Measurements from ENCODE around the gene CNTNAP2.

CNTNAP2 gene

GRCh38 chr7:148334959-148335577 is 2218.5 kb downstream of the CNTNAP2 start:
- Histone ChIP-seq H3K4me3 (ENCODE audit: low read length) (no peak overlapping the region), H3K4me1 (ENCODE audit: control insufficient read depth, insufficient read depth, low read length) (peaks cover 5% of the 10 kb centered on the region), H3K9me3 (ENCODE audit: control insufficient read depth, low read length) (no peaks in the 10 kb centered on the region), H3K27me3 (replicated peaks; ENCODE audit: control insufficient read depth, insufficient read depth, low read length) (peaks cover 39% of the 10 kb centered on the region), H3K9ac (ENCODE audit: low read length) (no peak overlapping the region), H3K36me3 (ENCODE audit: control insufficient read depth, insufficient read depth, low read length, severe bottlenecking) (no peaks in the 10 kb centered on the region)
- peak; percentile 2 for DNase-seq (ENCODE audit: low read depth)

DNA sequence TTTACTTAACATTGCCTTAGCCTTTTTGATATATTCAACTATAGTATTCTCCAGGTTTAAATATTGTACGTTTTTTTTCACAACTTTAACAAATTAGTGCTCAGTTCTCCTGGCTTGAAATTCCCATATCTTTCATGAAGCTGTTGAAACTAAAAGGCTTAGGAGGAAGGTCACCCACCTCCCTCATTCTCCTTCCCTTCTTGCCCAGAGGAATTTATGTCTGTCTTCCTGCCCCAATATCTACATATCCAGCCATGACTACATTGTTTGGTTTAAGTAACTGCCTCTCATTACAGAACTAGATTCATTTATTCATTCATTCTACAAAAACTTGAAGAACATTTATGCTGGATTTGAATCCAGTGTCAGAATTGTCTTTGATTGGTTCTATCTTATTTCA is 2219.2 kb downstream of the CNTNAP2 start:
- Histone ChIP-seq H3K36me3 (ENCODE audit: control insufficient read depth, insufficient read depth, low read length, severe bottlenecking) (no peaks in the 10 kb centered on the region), H3K4me1 (ENCODE audit: control insufficient read depth, insufficient read depth, low read length) (peaks cover 5% of the 10 kb centered on the region), H3K27me3 (replicated peaks; ENCODE audit: control insufficient read depth, insufficient read depth, low read length) (peaks cover 46% of the 10 kb centered on the region), H3K9me3 (ENCODE audit: control insufficient read depth, low read length) (no peaks in the 10 kb centered on the region), H3K4me3 (ENCODE audit: low read length) (no peak overlapping the region), H3K9ac (ENCODE audit: low read length) (no peak overlapping the region)
- DNase-seq (ENCODE audit: low read depth): no peak

DNA sequence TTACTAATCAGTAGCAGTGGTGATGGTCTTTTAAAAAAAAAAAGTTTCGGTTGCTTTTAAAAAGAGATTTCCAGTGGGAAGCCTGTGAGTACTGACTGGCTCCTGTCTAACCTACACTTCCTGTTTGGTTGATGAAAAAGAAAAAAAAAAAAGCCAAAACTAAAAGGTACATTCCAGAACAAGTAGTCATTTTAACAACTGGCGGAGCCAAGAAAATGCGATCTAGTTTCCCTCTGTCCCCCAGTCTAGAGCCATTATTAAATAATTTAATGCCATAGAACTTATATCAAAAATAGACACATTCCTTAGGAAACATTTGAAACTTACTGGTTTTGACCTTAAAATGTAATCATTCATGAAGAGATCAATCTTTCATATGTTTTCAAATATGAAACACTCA is 2219.8 kb downstream of the CNTNAP2 start:
- H3K4me1 ChIP-seq (ENCODE audit: control insufficient read depth, insufficient read depth, low read length): peaks cover 5% of the 10 kb centered on the region
- no peak for DNase-seq (ENCODE audit: low read depth)
- no peak overlapping the region for H3K9ac ChIP-seq (ENCODE audit: low read length)
- no peak overlapping the region for H3K4me3 ChIP-seq (ENCODE audit: low read length)
- no peaks in the 10 kb centered on the region for H3K36me3 ChIP-seq (ENCODE audit: control insufficient read depth, insufficient read depth, low read length, severe bottlenecking)
- no peaks in the 10 kb centered on the region for H3K9me3 ChIP-seq (ENCODE audit: control insufficient read depth, low read length)
- H3K27me3 ChIP-seq (replicated peaks; ENCODE audit: control insufficient read depth, insufficient read depth, low read length): peaks cover 50% of the 10 kb centered on the region

DNA sequence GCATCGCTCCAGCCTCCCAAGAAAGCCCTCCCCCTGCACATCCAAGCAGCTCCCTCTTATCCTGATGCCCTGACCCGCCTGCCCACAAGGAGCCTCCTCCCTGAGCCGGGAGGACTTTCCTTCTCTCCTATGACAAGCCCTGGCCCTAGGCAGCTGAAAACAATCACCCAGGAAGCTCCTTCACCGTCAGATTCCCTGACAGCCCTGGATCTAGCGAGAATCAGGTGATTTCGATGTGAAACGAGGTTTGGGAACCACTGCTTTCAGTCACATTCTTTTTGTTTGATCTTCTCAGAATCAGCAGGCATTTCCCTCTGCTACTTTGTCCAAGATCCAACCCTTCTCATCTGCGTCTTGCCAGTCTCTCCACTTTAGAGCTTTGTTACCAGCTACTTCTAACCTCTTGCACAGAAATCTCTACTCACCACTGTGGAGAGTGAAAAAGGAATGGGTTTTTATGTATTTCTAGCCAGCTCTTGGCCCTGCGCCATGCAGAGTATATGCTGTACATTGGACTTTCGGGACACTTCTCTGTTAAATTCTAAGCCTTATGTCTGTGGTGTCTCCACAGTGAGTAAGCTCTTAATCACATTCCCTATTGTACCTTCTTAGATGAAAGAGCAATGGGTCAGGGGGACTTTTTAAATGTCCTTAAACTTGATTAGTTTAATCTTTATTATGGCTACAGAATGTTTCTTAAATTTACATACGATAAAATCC is 2220.8 kb downstream of the CNTNAP2 start:
- no peaks in the 10 kb centered on the region for H3K36me3 ChIP-seq (ENCODE audit: control insufficient read depth, insufficient read depth, low read length, severe bottlenecking)
- no peak overlapping the region for H3K4me3 ChIP-seq (ENCODE audit: low read length)
- H3K9ac ChIP-seq (ENCODE audit: low read length): no peak overlapping the region
- DNase-seq (ENCODE audit: low read depth): no peak
- H3K4me1 ChIP-seq (ENCODE audit: control insufficient read depth, insufficient read depth, low read length): peaks cover 5% of the 10 kb centered on the region
- H3K9me3 ChIP-seq (ENCODE audit: control insufficient read depth, low read length): no peaks in the 10 kb centered on the region
- H3K27me3 ChIP-seq (replicated peaks; ENCODE audit: control insufficient read depth, insufficient read depth, low read length): peaks cover 54% of the 10 kb centered on the region

- H3K27me3 ChIP-seq (replicated peaks; ENCODE audit: control insufficient read depth, insufficient read depth, low read length): peaks cover 61% of the 10 kb centered on the region
- no peaks in the 10 kb centered on the region for H3K9me3 ChIP-seq (ENCODE audit: control insufficient read depth, low read length)
- H3K36me3 ChIP-seq (ENCODE audit: control insufficient read depth, insufficient read depth, low read length, severe bottlenecking): no peaks in the 10 kb centered on the region
- H3K9ac ChIP-seq (ENCODE audit: low read length): no peak overlapping the region
- no peak overlapping the region for H3K4me3 ChIP-seq (ENCODE audit: low read length)
- DNase-seq (ENCODE audit: low read depth): no peak
- peaks cover 5% of the 10 kb centered on the region for H3K4me1 ChIP-seq (ENCODE audit: control insufficient read depth, insufficient read depth, low read length)
Measured at GRCh38 chr7:148337995-148338747, 2221.6 kb downstream of the CNTNAP2 start.

DNA sequence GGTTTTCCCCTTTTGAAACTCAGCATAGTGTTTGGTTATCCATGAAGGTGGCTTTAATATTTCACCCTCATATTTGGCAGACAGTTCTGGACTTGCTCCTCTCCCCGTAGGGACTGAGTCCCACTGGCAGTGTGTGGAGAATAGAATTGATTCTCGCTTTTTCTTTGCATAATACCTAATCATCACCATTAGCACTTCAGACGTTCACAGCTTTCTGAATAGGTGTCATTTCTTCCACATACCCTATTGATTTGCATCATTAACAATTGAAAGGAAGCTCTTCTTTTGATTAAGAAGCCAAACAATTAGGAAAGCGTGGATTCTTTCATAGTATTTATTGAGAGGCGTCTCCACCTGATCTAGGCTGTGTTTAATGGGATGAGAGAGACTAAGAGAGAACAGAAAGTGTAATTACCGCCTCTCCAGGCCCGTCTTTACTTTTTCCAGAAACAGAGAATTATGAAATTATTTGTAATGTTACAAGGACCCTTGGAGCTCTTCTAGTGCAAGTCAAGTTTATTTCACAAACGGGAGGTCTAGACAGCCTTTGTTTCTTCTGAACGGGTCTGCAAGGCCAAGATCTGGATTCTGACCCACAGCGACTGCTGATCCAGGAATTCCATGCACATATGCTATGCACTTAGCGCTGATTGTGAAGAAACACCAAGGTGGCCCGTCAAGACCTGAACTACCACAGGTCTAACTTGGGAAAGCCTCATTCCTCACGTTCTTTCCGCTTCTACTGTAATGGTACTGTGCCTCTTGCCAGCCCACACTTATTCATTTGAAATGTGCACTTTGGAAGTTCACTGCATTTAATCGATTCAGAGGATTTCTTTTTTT is 2224.1 kb downstream of the CNTNAP2 start:
- Histone ChIP-seq H3K36me3 (ENCODE audit: control insufficient read depth, insufficient read depth, low read length, severe bottlenecking) (no peaks in the 10 kb centered on the region), H3K9me3 (ENCODE audit: control insufficient read depth, low read length) (no peaks in the 10 kb centered on the region), H3K27me3 (replicated peaks; ENCODE audit: control insufficient read depth, insufficient read depth, low read length) (peaks cover 72% of the 10 kb centered on the region), H3K4me3 (ENCODE audit: low read length) (no peak overlapping the region), H3K9ac (ENCODE audit: low read length) (no peak overlapping the region), H3K4me1 (ENCODE audit: control insufficient read depth, insufficient read depth, low read length) (no peaks in the 10 kb centered on the region)
- no peak for DNase-seq (ENCODE audit: low read depth)

DNA sequence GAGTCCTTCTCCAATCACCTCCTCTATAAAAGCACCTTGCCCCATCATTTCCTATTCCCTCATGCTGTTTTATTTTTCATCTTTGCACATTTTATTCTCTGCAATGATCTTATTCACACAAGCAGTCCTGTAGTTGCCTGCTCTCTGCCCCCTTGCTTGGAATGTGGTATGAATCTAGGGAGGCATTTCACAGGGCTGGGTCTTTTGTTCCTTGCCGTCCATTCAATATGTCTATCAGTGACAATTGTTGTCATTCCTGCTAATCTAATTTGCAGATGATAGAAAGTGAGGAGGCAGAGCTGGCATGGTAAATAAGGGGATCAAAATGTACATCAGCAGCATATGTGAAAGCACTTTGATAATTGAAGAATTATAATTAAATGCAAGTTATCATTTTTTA is 2227.8 kb downstream of the CNTNAP2 start:
- H3K9ac ChIP-seq (ENCODE audit: low read length): no peak overlapping the region
- H3K36me3 ChIP-seq (ENCODE audit: control insufficient read depth, insufficient read depth, low read length, severe bottlenecking): no peaks in the 10 kb centered on the region
- no peak overlapping the region for H3K4me3 ChIP-seq (ENCODE audit: low read length)
- H3K4me1 ChIP-seq (ENCODE audit: control insufficient read depth, insufficient read depth, low read length): no peaks in the 10 kb centered on the region
- H3K27me3 ChIP-seq (replicated peaks; ENCODE audit: control insufficient read depth, insufficient read depth, low read length): peaks cover 40% of the 10 kb centered on the region
- DNase-seq (ENCODE audit: low read depth): no peak
- no peaks in the 10 kb centered on the region for H3K9me3 ChIP-seq (ENCODE audit: control insufficient read depth, low read length)

DNA sequence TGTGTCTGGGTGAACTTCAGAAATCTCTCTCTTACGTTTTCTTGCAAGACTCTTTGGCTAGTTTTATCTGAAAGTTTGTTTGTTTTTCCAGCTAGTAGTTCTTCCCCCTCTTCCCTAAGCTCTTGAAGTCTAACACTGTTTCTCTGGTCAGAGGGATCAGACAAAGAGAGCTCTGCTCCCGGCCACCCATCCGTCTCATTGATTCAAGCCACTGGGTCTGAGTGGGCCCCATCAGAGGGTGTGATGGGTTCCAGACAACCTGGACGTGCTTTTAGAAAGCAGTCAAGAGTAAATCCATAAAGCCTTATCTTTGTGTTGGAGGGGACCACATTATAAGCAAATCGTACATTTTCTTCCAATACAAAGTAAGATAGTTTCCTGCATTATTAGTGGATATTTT is 2231.4 kb downstream of the CNTNAP2 start:
- Histone ChIP-seq H3K4me1 (ENCODE audit: control insufficient read depth, insufficient read depth, low read length) (no peaks in the 10 kb centered on the region), H3K9ac (ENCODE audit: low read length) (no peak overlapping the region), H3K9me3 (ENCODE audit: control insufficient read depth, low read length) (no peaks in the 10 kb centered on the region), H3K4me3 (ENCODE audit: low read length) (no peak overlapping the region), H3K36me3 (ENCODE audit: control insufficient read depth, insufficient read depth, low read length, severe bottlenecking) (no peaks in the 10 kb centered on the region), H3K27me3 (replicated peaks; ENCODE audit: control insufficient read depth, insufficient read depth, low read length) (peaks cover 16% of the 10 kb centered on the region)
- DNase-seq (ENCODE audit: low read depth): no peak

GRCh38 chr7:148348466-148348865 is 2231.9 kb downstream of the CNTNAP2 start:
- Histone ChIP-seq H3K9ac (ENCODE audit: low read length) (no peak overlapping the region), H3K36me3 (ENCODE audit: control insufficient read depth, insufficient read depth, low read length, severe bottlenecking) (no peaks in the 10 kb centered on the region), H3K27me3 (replicated peaks; ENCODE audit: control insufficient read depth, insufficient read depth, low read length) (peaks cover 14% of the 10 kb centered on the region), H3K9me3 (ENCODE audit: control insufficient read depth, low read length) (no peaks in the 10 kb centered on the region), H3K4me3 (ENCODE audit: low read length) (no peak overlapping the region), H3K4me1 (ENCODE audit: control insufficient read depth, insufficient read depth, low read length) (no peaks in the 10 kb centered on the region)
- DNase-seq (ENCODE audit: low read depth): no peak

GRCh38 chr7:148356303-148356702 is 2239.7 kb downstream of the CNTNAP2 start:
- DNase-seq (ENCODE audit: low read depth): no peak
- Histone ChIP-seq H3K36me3 (ENCODE audit: control insufficient read depth, insufficient read depth, low read length, severe bottlenecking) (no peaks in the 10 kb centered on the region), H3K27me3 (replicated peaks; ENCODE audit: control insufficient read depth, insufficient read depth, low read length) (peaks cover 34% of the 10 kb centered on the region), H3K9me3 (ENCODE audit: control insufficient read depth, low read length) (no peaks in the 10 kb centered on the region), H3K9ac (ENCODE audit: low read length) (no peak overlapping the region), H3K4me1 (ENCODE audit: control insufficient read depth, insufficient read depth, low read length) (no peaks in the 10 kb centered on the region), H3K4me3 (ENCODE audit: low read length) (no peak overlapping the region)

DNA sequence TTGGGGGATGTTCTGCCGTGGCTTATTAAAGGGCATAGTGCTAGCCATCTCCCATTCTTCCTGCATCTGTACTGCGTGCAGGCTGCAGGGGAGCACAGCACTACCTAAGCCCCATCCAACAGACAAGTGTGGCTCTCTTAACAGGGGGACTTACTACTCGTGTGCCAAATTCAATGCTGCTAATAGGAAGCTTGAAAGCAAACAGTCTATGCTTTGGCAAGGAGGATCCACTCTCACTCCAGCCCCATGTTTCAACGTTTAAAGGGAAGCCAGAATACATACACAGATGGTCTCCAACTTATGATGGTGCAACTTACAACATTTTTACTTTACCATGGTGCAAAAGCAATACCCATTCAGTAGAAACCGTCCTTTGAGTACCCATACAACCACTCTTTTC is 2245.9 kb downstream of the CNTNAP2 start:
- no peaks in the 10 kb centered on the region for H3K4me1 ChIP-seq (ENCODE audit: control insufficient read depth, insufficient read depth, low read length)
- H3K27me3 ChIP-seq (replicated peaks; ENCODE audit: control insufficient read depth, insufficient read depth, low read length): peaks cover 20% of the 10 kb centered on the region
- no peak overlapping the region for H3K4me3 ChIP-seq (ENCODE audit: low read length)
- H3K9me3 ChIP-seq (ENCODE audit: control insufficient read depth, low read length): no peaks in the 10 kb centered on the region
- H3K9ac ChIP-seq (ENCODE audit: low read length): no peak overlapping the region
- no peaks in the 10 kb centered on the region for H3K36me3 ChIP-seq (ENCODE audit: control insufficient read depth, insufficient read depth, low read length, severe bottlenecking)
- no peak for DNase-seq (ENCODE audit: low read depth)

All from adipocyte (in vitro differentiated cells).